Loucy (cell line): Measurements from ENCODE around the gene KNDC1.

ENCODE experiments used
- CTCF ChIP-seq: fragments of 200-600 bp; sonication (generic); conservative IDR thresholded peaks from 2 replicates; pipeline ENCODE4 v1.5.1; 2014; ENCODE audit warnings: mild to moderate bottlenecking, antibody characterized with exemption, low read length
- EZH2phosphoT487 ChIP-seq: fragments of 200-600 bp; IDR thresholded peaks from 2 replicates; pipeline ENCODE4 v1.6.1; 2018; ENCODE audit warnings: antibody characterized with exemption, mild to moderate bottlenecking, moderate library complexity, borderline replicate concordance

- TF ChIP-seq CTCF (no peak), EZH2phosphoT487 (no peak)
These were observed 98.2 kb downstream of the KNDC1 start for GRCh38 chr10:133258066-133258817.
